OCI-M2 (cell line): ENCODE data around the gene GBGT1.

ENCODE experiments used
- DNase-seq: peaks from one replicate; lab custom pipeline; 2025; ENCODE audit not compliant: unreplicated experiment; lab: John Stamatoyannopoulos, UW

The GBGT1 gene

GRCh38 chr9:133144904-133145851, 18.5 kb downstream of the GBGT1 start:
- no peak for DNase-seq

GRCh38 chr9:133144142-133144903, 19.4 kb downstream of the GBGT1 start:
- no peak for DNase-seq

GRCh38 chr9:133143639-133144141, 20.0 kb downstream of the GBGT1 start:
- DNase-seq = no peak

- no peak for DNase-seq
Observed at GRCh38 chr9:133142684-133143622, 20.8 kb downstream of the GBGT1 start.

- DNase-seq = no peak
Observed at GRCh38 chr9:133141833-133142595, 21.7 kb downstream of the GBGT1 start.

- no peak for DNase-seq
Observed at GRCh38 chr9:133140606-133141005, 23.1 kb downstream of the GBGT1 start.

- DNase-seq = no peak
Observed at GRCh38 chr9:133140174-133140505, 23.6 kb downstream of the GBGT1 start.

- no peak for DNase-seq
Observed at GRCh38 chr9:133139246-133140173, 24.2 kb downstream of the GBGT1 start.

GRCh38 chr9:133137451-133138231, 26.1 kb downstream of the GBGT1 start:
- no peak for DNase-seq

- DNase-seq = no peak
Observed at GRCh38 chr9:133135146-133135745, 28.5 kb downstream of the GBGT1 start.

- no peak for DNase-seq
Observed at GRCh38 chr9:133134388-133135145, 29.1 kb downstream of the GBGT1 start.

- DNase-seq = no peak
Observed at GRCh38 chr9:133133681-133134387, 29.9 kb downstream of the GBGT1 start.

GRCh38 chr9:133132174-133132573, 31.5 kb downstream of the GBGT1 start:
- DNase-seq = no peak

- DNase-seq = no peak
Observed at GRCh38 chr9:133131506-133131905, 32.2 kb downstream of the GBGT1 start.

- no peak for DNase-seq
Observed at GRCh38 chr9:133130685-133131244, 32.9 kb downstream of the GBGT1 start.
